ENCODE results near the gene GPATCH2L. TPM values are rescaled to one million over a fixed set of nuclear protein-coding genes. Genes with fewer than 3 reads are reported as not detected.

Gene GPATCH2L
- total and polyA plus RNA-seq, 9 donors, result 7.0 to 52.5 (median 34.1) TPM

DNA sequence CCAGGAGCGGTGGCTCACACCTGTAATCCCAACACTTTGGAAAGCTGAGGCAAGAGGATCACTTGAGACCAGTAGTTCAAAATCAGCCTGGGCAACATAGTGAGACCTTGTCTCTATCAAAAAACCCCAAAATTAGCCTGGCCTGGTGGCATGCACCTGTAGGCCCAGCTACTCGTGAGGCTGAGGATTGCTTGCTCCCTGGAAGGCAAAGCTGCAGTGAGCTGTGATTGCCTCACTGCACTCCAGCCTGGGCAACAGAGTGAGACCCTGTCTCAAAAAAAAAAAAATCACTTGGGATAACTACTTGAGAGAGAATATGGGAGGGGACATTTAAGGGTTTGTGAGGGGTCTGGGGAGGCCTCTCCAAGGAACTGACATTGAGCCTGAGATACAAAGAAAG, 109.0 kb downstream of the GPATCH2L start:
- H3K4me1 ChIP-seq (ENCODE audit: insufficient read depth), result no peaks in the 10 kb centered on the region

DNA sequence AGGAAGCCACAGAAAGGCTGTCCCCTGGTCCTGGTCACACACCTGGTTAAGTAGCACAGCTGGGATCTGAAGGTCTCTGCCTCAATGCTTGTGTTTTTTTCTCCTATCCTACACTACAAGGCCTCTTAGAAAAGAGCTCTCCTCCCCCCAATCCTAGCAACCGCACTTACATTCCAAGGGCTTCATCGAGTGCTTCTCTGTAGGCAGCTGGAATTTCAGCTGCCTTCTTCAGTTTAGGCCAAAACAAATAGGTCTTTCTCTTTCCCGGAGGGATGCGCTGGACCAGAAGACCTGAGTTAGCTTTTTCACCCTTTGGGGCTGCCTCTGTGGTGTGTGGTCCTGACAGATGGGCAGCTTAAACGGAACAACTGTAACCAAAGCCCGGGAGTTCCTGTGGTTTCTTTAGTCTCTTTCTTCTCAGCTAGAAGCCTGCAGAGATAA, 109.7 kb downstream of the GPATCH2L start:
- no peak for DNase-seq
- intact Hi-C loops (cut with DNase I), result no loop called here
- H3K4me3 ChIP-seq, result no peak overlapping the region

More for the DNA sequence above, 109.0 kb downstream of the GPATCH2L start:
- Histone ChIP-seq H3K4me3 (no peak overlapping the region), H3K27ac (no peak overlapping the region), H3K9me3 (no peaks in the 10 kb centered on the region), H3K36me3 (no peaks in the 10 kb centered on the region), H3K27me3 (no peaks in the 10 kb centered on the region)
- intact Hi-C loops (cut with DNase I), result no loop called here
- no peak for DNase-seq
- 27 to 84% (median 45%) methylated on average over 2 of the region's 2 CpGs for WGBS, 3 donors
- TF ChIP-seq POLR2A (IDR thresholded peaks at IDR 0.05) (no peak), EP300 (IDR thresholded peaks at IDR 0.05) (no peak)
- TF ChIP-seq, protein P1, sequence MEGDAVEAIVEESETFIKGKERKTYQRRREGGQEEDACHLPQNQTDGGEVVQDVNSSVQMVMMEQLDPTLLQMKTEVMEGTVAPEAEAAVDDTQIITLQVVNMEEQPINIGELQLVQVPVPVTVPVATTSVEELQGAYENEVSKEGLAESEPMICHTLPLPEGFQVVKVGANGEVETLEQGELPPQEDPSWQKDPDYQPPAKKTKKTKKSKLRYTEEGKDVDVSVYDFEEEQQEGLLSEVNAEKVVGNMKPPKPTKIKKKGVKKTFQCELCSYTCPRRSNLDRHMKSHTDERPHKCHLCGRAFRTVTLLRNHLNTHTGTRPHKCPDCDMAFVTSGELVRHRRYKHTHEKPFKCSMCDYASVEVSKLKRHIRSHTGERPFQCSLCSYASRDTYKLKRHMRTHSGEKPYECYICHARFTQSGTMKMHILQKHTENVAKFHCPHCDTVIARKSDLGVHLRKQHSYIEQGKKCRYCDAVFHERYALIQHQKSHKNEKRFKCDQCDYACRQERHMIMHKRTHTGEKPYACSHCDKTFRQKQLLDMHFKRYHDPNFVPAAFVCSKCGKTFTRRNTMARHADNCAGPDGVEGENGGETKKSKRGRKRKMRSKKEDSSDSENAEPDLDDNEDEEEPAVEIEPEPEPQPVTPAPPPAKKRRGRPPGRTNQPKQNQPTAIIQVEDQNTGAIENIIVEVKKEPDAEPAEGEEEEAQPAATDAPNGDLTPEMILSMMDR (IDR thresholded peaks at IDR 0.05), result no peak

DNA sequence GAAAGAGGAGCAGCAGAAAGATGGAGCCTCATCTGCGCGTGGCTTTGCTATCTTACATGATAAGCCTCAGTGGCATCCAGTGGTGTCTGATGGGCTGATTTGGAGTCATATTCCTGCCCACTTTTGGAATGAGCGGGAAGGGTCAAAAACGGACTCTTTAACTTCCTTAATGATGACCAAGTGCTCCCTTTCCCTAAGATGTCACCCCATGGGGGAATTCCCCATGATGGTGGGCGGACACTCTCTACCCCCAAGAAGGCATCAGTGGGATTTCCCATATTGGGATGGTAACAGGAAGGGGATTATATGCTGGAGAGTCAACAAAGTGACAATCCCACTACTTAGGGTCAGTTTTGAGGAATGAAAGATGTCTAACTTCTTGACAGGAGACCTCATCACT, 110.9 kb downstream of the GPATCH2L start:
- no peak for DNase-seq
- TF ChIP-seq EP300 (IDR thresholded peaks at IDR 0.05) (no peak), POLR2A (IDR thresholded peaks at IDR 0.05) (no peak)
- TF ChIP-seq, protein P1 (IDR thresholded peaks at IDR 0.05), result no peak

More for the DNA sequence above, 109.7 kb downstream of the GPATCH2L start:
- Histone ChIP-seq H3K4me1 (ENCODE audit: insufficient read depth) (no peaks in the 10 kb centered on the region), H3K36me3 (no peaks in the 10 kb centered on the region), H3K27ac (no peak overlapping the region), H3K27me3 (no peaks in the 10 kb centered on the region), H3K9me3 (no peaks in the 10 kb centered on the region)
- WGBS, 3 donors, result 14 to 22% (median 19%) methylated on average over 6 of the region's 6 CpGs
- TF ChIP-seq, protein P1 (IDR thresholded peaks at IDR 0.05), result no peak
- TF ChIP-seq POLR2A (IDR thresholded peaks at IDR 0.05) (no peak), EP300 (IDR thresholded peaks at IDR 0.05) (no peak)

More for the DNA sequence above, 110.9 kb downstream of the GPATCH2L start:
- no peaks in the 10 kb centered on the region for H3K36me3 ChIP-seq
- H3K27me3 ChIP-seq, result no peaks in the 10 kb centered on the region
- H3K4me1 ChIP-seq (ENCODE audit: insufficient read depth), result peaks cover 2% of the 10 kb centered on the region
- no peak overlapping the region for H3K27ac ChIP-seq
- no peaks in the 10 kb centered on the region for H3K9me3 ChIP-seq
- intact Hi-C loops (cut with DNase I), result no loop called here
- 91 to 95% (median 92%) methylated on average over 5 of the region's 5 CpGs for WGBS, 3 donors
- no peak overlapping the region for H3K4me3 ChIP-seq

Other genes starting within 250 kb of the GPATCH2L start
- gene TGFB3, start 169.9 kb upstream of the GPATCH2L start, total RNA-seq, result 10 to 100 TPM in 6 of 7 donors, 1 to 10 TPM in 1; 5.7 to 23.7 (median 16.4) TPM
- gene TGFB3, start 169.9 kb upstream of the GPATCH2L start, polyA plus RNA-seq, result 10 to 100 TPM in 1 of 2 donors, 1 to 10 TPM in 1; 7.5 to 23.6 TPM
- 10 to 100 TPM; 23.7 to 48.8 (median 30.2) TPM for gene IFT43, start 166.2 kb upstream of the GPATCH2L start, total RNA-seq
- 10 to 100 TPM; 14.2 to 33.0 TPM for gene IFT43, start 166.2 kb upstream of the GPATCH2L start, polyA plus RNA-seq
- under 1 TPM in 2 of 7 donors, not detected in 5; 0.07 to 0.40 TPM for gene ESRRB, start 224.2 kb downstream of the GPATCH2L start, total RNA-seq
- not detected for gene ESRRB, start 224.2 kb downstream of the GPATCH2L start, polyA plus RNA-seq